Measurements from ENCODE around the gene DEFB131A.
"Not testable (repeated sequence)": the region's sequence is repeated elsewhere in the genome, so short reads cannot be mapped to it uniquely, and the experiment has no call there.

GRCh38 chr4:9430061-9430460 is 14.2 kb upstream of the DEFB131A start:
- not testable (repeated sequence) for TF ChIP-seq CTCF (IDR thresholded peaks at IDR 0.05 in 4 of 5, conservative IDR thresholded peaks at IDR 0.05 in 1 of 5); POLR2A (IDR thresholded peaks at IDR 0.05)
